ENCODE results near the gene SLC1A2. TPM values are rescaled to one million over a fixed set of nuclear protein-coding genes. Genes with fewer than 3 reads are reported as not detected.

Gene SLC1A2
- total and polyA plus RNA-seq, 2 experiments from 2014 or later = 0.70 to 2.8 TPM

DNA sequence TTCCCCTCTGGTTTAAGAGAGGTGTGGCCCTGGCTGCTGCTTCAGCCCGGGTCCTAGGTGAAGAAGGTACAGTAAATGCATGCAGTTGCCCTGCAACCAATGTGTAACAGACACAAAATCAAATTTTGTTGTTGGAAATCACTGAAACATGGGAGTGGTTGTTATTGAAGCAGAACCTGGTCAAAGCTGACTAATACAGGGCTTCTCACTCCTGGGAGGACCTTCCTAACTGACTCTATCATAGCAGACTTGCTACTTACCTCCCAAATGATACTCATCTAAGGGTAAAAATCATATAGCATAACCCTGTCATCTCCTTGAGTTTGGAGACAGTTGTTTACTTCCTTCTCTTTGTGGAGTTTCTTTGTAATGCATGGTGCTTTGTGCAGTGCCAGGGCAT lies 52.6 kb downstream of the SLC1A2 start (continued):
- TF ChIP-seq, protein P1, sequence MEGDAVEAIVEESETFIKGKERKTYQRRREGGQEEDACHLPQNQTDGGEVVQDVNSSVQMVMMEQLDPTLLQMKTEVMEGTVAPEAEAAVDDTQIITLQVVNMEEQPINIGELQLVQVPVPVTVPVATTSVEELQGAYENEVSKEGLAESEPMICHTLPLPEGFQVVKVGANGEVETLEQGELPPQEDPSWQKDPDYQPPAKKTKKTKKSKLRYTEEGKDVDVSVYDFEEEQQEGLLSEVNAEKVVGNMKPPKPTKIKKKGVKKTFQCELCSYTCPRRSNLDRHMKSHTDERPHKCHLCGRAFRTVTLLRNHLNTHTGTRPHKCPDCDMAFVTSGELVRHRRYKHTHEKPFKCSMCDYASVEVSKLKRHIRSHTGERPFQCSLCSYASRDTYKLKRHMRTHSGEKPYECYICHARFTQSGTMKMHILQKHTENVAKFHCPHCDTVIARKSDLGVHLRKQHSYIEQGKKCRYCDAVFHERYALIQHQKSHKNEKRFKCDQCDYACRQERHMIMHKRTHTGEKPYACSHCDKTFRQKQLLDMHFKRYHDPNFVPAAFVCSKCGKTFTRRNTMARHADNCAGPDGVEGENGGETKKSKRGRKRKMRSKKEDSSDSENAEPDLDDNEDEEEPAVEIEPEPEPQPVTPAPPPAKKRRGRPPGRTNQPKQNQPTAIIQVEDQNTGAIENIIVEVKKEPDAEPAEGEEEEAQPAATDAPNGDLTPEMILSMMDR (conservative IDR thresholded peaks at IDR 0.05; ENCODE audit: low read depth in 2 of 2) = no peak
- TF ChIP-seq EZH2phosphoT487 (IDR thresholded peaks at IDR 0.05; ENCODE audit: unreplicated experiment) = no peak
- TF ChIP-seq, protein P2, sequence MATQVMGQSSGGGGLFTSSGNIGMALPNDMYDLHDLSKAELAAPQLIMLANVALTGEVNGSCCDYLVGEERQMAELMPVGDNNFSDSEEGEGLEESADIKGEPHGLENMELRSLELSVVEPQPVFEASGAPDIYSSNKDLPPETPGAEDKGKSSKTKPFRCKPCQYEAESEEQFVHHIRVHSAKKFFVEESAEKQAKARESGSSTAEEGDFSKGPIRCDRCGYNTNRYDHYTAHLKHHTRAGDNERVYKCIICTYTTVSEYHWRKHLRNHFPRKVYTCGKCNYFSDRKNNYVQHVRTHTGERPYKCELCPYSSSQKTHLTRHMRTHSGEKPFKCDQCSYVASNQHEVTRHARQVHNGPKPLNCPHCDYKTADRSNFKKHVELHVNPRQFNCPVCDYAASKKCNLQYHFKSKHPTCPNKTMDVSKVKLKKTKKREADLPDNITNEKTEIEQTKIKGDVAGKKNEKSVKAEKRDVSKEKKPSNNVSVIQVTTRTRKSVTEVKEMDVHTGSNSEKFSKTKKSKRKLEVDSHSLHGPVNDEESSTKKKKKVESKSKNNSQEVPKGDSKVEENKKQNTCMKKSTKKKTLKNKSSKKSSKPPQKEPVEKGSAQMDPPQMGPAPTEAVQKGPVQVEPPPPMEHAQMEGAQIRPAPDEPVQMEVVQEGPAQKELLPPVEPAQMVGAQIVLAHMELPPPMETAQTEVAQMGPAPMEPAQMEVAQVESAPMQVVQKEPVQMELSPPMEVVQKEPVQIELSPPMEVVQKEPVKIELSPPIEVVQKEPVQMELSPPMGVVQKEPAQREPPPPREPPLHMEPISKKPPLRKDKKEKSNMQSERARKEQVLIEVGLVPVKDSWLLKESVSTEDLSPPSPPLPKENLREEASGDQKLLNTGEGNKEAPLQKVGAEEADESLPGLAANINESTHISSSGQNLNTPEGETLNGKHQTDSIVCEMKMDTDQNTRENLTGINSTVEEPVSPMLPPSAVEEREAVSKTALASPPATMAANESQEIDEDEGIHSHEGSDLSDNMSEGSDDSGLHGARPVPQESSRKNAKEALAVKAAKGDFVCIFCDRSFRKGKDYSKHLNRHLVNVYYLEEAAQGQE (IDR thresholded peaks at IDR 0.05; ENCODE audit: unreplicated experiment) = no peak
- no peak for TF ChIP-seq CREB1 (CRISPR knock-in tag; IDR thresholded peaks at IDR 0.05; ENCODE audit: low read depth)

DNA sequence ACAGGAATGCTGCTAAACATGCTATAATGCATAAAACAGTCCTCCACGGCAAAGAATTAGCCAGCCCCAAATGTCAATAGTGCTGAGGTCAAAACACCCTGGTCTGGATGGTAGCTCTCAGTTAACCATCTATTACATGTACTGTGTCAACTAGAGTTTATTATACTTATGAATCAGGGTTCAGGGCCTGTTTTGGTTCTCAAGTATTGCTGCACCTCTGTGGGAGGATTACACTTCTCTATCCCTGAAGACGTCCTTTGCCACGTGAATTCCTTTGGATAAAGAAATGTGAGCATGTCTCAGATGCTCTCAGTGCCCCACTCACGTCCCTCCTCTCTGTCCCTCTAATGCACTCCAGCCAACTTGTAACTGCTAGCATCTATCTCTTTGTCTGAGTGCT lies 53.4 kb downstream of the SLC1A2 start:
- no peak overlapping the region for H3K4me2 ChIP-seq
- no peaks in the 10 kb centered on the region for H3F3A ChIP-seq (replicated peaks; ENCODE audit: low read depth)
- H3K4me3 Mint-ChIP-seq = no peak overlapping the region
- H3K9me3 Mint-ChIP-seq = no peaks in the 10 kb centered on the region; the same call in 2 of the 3 replicates
- H3K4me3 ChIP-seq = no peak overlapping the region
- no peaks in the 10 kb centered on the region for H4K20me1 ChIP-seq (replicated peaks; ENCODE audit: insufficient read depth)
- H3K9me2 ChIP-seq (ENCODE audit: insufficient read depth) = no peaks in the 10 kb centered on the region
- H3K36me3 Mint-ChIP-seq (ENCODE audit: low read depth) = no peaks in the 10 kb centered on the region
- no peaks in the 10 kb centered on the region for H3K27me3 Mint-ChIP-seq (ENCODE audit: insufficient read depth, low read depth, poor library complexity)
- H3K4me1 Mint-ChIP-seq = no peaks in the 10 kb centered on the region; the same call in 2 of the 3 replicates
- no peaks in the 10 kb centered on the region for H3K27me3 ChIP-seq (ENCODE audit: insufficient read depth)
- no peaks in the 10 kb centered on the region for H3K4me1 ChIP-seq (ENCODE audit: insufficient read depth)
- ATAC-seq = no peak
- no peak for DNase-seq (ENCODE audit: low spot score)
- H3K27ac ChIP-seq (ENCODE audit: low read depth) = no peak overlapping the region
- no peak overlapping the region for H2AFZ ChIP-seq
- no peaks in the 10 kb centered on the region for H3K79me2 ChIP-seq (replicated peaks; ENCODE audit: insufficient read depth)
- no peak overlapping the region for H3K27ac Mint-ChIP-seq
- H3K36me3 ChIP-seq (ENCODE audit: insufficient read depth) = no peaks in the 10 kb centered on the region
- TF ChIP-seq ZNF114 (CRISPR knock-in tag; IDR thresholded peaks at IDR 0.05) = no peak
- TF ChIP-seq, protein P1 (conservative IDR thresholded peaks at IDR 0.05; ENCODE audit: low read depth in 2 of 2) = no peak
- TF ChIP-seq NANOG (IDR thresholded peaks at IDR 0.05; ENCODE audit: borderline replicate concordance) = no peak
- TF ChIP-seq STAT1 (IDR thresholded peaks at IDR 0.05; ENCODE audit: unreplicated experiment) = no peak
- TF ChIP-seq, protein P2 (IDR thresholded peaks at IDR 0.05; ENCODE audit: unreplicated experiment) = no peak
- TF ChIP-seq JUNB (IDR thresholded peaks at IDR 0.05; ENCODE audit: unreplicated experiment) = no peak
- no peak for TF ChIP-seq ZNF331 (CRISPR knock-in tag; IDR thresholded peaks at IDR 0.05; ENCODE audit: low read depth)
- no peak for TF ChIP-seq EZH2phosphoT487 (IDR thresholded peaks at IDR 0.05; ENCODE audit: unreplicated experiment)
- TF ChIP-seq, protein P3, sequence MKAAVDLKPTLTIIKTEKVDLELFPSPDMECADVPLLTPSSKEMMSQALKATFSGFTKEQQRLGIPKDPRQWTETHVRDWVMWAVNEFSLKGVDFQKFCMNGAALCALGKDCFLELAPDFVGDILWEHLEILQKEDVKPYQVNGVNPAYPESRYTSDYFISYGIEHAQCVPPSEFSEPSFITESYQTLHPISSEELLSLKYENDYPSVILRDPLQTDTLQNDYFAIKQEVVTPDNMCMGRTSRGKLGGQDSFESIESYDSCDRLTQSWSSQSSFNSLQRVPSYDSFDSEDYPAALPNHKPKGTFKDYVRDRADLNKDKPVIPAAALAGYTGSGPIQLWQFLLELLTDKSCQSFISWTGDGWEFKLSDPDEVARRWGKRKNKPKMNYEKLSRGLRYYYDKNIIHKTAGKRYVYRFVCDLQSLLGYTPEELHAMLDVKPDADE (IDR thresholded peaks at IDR 0.05) = no peak

All from GM23338 (cell line).